ENCODE results near the gene EIF5A2.

EIF5A2 gene

GRCh38 chr3:170914690-170915089 lies 6.3 kb upstream of the EIF5A2 start:
- Histone ChIP-seq H3K9me3 (peaks cover 0 to 14% (median 8%) of the 10 kb centered on the region in 3 donors), H3K27me3 (no peaks in the 10 kb centered on the region), H3K27ac (no peak overlapping the region), H3K4me1 (no peaks in the 10 kb centered on the region), H3K4me3 (no peak overlapping the region), H3K36me3 (no peaks in the 10 kb centered on the region)
- intact Hi-C loops (cut with DNase I; ENCODE audit: low total_unique reads): no loop called here
- DNase-seq: no peak
- TF ChIP-seq CTCF (IDR thresholded peaks at IDR 0.05): no peak

- H3K36me3 ChIP-seq: no peaks in the 10 kb centered on the region
- DNase-seq: no peak
- H3K9me3 ChIP-seq: peaks cover 0 to 14% (median 8%) of the 10 kb centered on the region in 3 donors
- no peak overlapping the region for H3K4me3 ChIP-seq
- TF ChIP-seq CTCF (IDR thresholded peaks at IDR 0.05): no peak
- no peak overlapping the region for H3K27ac ChIP-seq
- no peaks in the 10 kb centered on the region for H3K27me3 ChIP-seq
- intact Hi-C loops (cut with DNase I; ENCODE audit: low total_unique reads): no loop called here
- peaks cover 0 to under 1% (median 0%) of the 10 kb centered on the region in 4 donors for H3K4me1 ChIP-seq
Measured at GRCh38 chr3:170914212-170914611, 5.8 kb upstream of the EIF5A2 start.

- DNase-seq: no peak
- Histone ChIP-seq H3K4me3 (no peak overlapping the region), H3K27ac (no peak overlapping the region), H3K4me1 (peaks cover 0 to 20% (median 10%) of the 10 kb centered on the region in 4 donors), H3K27me3 (no peaks in the 10 kb centered on the region), H3K36me3 (no peaks in the 10 kb centered on the region), H3K9me3 (peaks cover 0 to 8% (median 7%) of the 10 kb centered on the region in 3 donors)
- no peak for TF ChIP-seq CTCF (IDR thresholded peaks at IDR 0.05)
- intact Hi-C loops (cut with DNase I; ENCODE audit: low total_unique reads): no loop called here
Measured at GRCh38 chr3:170911051-170911450, 2.6 kb upstream of the EIF5A2 start.

GRCh38 chr3:170910542-170910941 lies 2.1 kb upstream of the EIF5A2 start:
- peaks cover 0 to 8% (median 7%) of the 10 kb centered on the region in 3 donors for H3K9me3 ChIP-seq
- intact Hi-C loops (cut with DNase I; ENCODE audit: low total_unique reads): no loop called here
- no peak overlapping the region for H3K27ac ChIP-seq
- no peak for TF ChIP-seq CTCF (IDR thresholded peaks at IDR 0.05)
- no peaks in the 10 kb centered on the region for H3K36me3 ChIP-seq
- H3K4me1 ChIP-seq: peaks cover 0 to 20% (median 10%) of the 10 kb centered on the region in 4 donors
- no peak for DNase-seq
- no peak overlapping the region for H3K4me3 ChIP-seq
- H3K27me3 ChIP-seq: no peaks in the 10 kb centered on the region

- H3K4me3 ChIP-seq: peak overlapping the region; percentile 74 to 82
- DNase-seq: peak in 1 of 2 donors; percentile 25
Measured at GRCh38 chr3:170909129-170909903, 879 bp upstream of the EIF5A2 start.

More at GRCh38 chr3:170909129-170909903, 879 bp upstream of the EIF5A2 start:
- no peaks in the 10 kb centered on the region for H3K27me3 ChIP-seq
- H3K4me1 ChIP-seq: peaks cover 0 to 20% (median 10%) of the 10 kb centered on the region in 4 donors
- peaks cover 0 to 8% (median 7%) of the 10 kb centered on the region in 3 donors for H3K9me3 ChIP-seq
- peak overlapping the region; percentile 67 to 75 for H3K27ac ChIP-seq
- no peak for TF ChIP-seq CTCF (IDR thresholded peaks at IDR 0.05)
- intact Hi-C loops (cut with DNase I; ENCODE audit: low total_unique reads): loop anchor here (2.0 kb wide), 1 partner anchor 39 kb away; the partner anchor contains the start of gene RPL22L1
- H3K36me3 ChIP-seq: no peaks in the 10 kb centered on the region
